NCI-H2196 treated with DMSO at 0.1 percent for 48 hours (cell line): Measurements from ENCODE around the gene ELL2.

Experiments used
- DNase-seq: peaks from one replicate; lab custom pipeline; 2025; ENCODE audit not compliant: unreplicated experiment; lab: John Stamatoyannopoulos, UW

ELL2 gene

GRCh38 chr5:95961617-95962474, at the start of gene ELL2:
TSS of gene ELL2 (minus strand) at chr5:95961851. CDS start at chr5:95961721, 130 bp downstream.
- peak; percentile 27 for DNase-seq

GRCh38 chr5:96008987-96009647, 47.5 kb upstream of the ELL2 start:
- no peak for DNase-seq

DNA sequence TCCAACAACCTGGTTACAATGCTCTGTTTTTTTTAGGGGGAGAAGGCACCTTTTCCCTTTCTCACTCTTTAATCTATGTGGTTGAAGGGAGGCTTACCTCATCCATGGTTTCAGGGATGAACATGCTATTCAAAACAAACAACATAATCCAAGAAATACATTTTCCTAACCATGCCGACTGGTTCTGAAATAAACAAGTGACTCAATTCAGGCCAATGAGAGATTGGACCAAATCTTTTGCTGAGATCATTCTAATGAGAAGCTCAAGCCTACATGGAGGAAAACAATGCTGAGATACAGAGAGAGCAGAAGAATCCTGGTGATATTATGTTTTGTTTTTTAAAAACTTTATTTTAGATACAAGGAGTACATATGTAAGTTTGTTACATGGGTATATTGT, 46.8 kb upstream of the ELL2 start:
- no peak for DNase-seq

GRCh38 chr5:96007051-96007450, 45.4 kb upstream of the ELL2 start:
- no peak for DNase-seq

- DNase-seq: no peak
Measured at GRCh38 chr5:96006291-96006690, 44.6 kb upstream of the ELL2 start.

- DNase-seq: no peak
Measured at GRCh38 chr5:96004754-96005153, 43.1 kb upstream of the ELL2 start.

DNA sequence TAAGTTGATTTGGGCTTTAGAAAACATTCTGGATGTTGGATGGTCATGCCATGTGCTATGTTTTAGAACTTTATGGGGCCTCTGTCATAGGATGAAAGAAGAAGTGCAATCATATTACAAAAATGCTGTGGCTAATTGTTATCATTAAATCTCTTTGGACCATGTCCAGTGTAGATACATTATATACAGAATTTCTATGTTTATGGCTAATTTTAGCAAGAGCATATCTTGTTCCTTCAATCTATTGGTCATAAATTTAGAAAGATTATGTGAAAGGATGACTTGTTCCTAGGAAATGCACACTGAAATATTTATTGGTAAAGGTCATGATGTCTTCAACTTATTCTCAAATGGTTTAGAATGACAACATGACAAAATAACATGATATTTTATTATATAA, 42.4 kb upstream of the ELL2 start:
- DNase-seq: no peak

DNA sequence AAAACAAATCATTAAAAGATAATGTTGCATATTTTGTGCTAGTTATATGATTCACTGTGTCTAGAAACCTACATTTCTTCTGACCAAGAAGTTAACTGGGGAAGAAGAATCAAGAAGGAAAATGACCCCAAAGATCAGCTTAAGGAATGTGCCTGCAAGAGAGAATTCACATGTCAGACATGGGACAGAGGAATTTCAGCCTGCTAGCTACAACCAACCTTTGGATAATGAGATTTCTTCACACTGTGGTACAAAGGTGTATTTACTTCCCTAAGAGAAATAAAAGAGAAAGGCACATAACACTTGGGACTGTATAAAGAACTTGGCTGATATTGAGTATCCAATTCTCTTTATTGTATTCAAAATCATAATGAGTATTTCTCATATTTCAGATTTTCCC, 39.6 kb upstream of the ELL2 start:
- DNase-seq: no peak

GRCh38 chr5:96000308-96000707, 38.7 kb upstream of the ELL2 start:
- DNase-seq: no peak

DNA sequence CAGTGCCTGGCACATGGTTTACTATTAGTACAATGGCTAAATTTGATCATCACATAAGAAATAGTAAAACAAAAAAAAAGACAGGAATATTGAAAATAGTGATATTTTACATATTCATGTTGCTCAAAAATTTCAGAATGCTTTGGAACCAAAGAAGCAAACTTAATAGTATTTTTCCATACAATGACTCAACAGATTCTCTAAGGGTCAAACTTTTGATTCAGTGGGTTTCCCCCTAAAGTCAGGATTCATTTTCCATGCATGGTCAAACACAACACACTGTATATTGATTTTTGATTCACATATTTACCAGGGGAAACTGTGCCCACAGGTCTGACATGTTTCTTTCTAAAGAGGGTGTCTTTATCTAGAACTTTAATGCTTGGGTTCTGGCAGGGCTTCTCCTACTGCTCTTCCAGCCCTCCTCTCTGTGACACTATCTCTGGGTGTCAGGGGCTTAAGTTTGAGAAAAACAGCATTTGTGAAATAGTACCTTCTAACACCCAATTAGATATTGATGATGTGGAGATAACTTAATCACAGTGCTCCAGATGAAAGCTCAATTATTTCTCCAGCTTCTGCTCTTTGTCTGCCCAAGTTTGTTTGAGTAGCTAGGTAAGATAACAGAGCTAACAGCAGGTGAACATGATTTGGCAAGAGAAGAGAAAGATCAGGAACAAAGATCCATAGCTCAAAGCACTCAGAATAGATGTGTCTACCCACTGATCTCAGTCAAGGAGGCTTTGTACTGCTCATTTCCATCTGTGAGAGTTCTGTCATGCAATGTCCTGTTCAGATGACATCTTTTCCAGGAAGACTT, 35.5 kb upstream of the ELL2 start:
- DNase-seq: no peak

GRCh38 chr5:95995962-95996489, 34.4 kb upstream of the ELL2 start:
- no peak for DNase-seq

GRCh38 chr5:95993776-95994175, 32.1 kb upstream of the ELL2 start:
- DNase-seq: no peak

- no peak for DNase-seq
Measured at GRCh38 chr5:95993266-95993665, 31.6 kb upstream of the ELL2 start.

DNA sequence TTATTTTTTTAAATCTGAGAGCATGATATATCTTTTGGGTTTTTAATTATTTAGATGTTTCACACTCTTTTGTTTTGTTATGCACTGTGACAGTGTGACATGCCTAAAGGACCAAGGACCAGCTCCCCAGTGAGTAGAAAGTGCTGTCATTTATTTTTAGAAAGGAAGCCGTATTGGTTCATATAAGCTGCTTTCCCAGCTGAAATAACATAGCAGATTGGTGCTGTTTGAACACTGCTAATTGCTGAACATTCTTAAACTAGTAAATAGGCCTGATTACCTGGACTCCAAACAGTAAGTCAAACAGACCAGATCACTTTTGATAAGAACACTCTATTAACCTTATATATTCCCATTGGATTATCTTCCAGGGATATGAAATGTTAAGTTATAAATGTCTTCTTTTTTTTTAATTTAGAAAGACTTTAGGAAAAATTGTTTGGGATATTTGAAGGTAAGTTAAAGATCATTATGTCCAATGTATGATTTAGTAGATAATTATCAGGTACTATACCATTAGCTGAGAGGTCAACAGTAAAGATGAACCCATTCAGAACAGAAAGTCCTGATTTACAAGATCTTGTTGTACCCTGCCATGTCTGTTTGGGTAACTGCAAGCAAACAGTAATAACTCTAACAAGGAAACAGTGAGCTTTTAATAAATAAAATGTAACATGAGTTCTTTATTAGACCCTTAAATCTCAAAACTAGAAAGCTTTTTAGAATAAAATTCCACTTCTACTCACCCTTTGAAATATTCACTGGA, 27.8 kb upstream of the ELL2 start:
- no peak for DNase-seq

DNA sequence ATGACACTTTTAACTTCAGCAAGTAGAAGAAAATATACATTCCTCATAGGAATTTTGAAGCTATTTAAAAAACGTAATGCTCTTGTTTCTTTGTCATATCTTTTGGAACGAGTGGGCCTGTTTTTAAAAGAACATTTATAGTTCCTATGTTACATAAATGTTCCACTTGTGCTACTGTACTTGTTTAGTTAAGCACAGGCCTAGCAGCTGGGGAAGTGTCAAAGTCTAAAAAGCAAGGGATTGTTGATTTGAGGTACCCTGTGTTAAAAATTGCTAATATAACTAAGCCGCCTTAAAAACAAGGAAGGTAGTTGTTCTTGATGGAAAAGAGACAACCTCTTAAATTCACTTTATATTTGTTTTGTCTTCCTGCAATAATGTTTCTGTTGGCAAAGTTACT, 27.2 kb upstream of the ELL2 start:
- DNase-seq: no peak

GRCh38 chr5:95988094-95988493, 26.4 kb upstream of the ELL2 start:
- DNase-seq: no peak

DNA sequence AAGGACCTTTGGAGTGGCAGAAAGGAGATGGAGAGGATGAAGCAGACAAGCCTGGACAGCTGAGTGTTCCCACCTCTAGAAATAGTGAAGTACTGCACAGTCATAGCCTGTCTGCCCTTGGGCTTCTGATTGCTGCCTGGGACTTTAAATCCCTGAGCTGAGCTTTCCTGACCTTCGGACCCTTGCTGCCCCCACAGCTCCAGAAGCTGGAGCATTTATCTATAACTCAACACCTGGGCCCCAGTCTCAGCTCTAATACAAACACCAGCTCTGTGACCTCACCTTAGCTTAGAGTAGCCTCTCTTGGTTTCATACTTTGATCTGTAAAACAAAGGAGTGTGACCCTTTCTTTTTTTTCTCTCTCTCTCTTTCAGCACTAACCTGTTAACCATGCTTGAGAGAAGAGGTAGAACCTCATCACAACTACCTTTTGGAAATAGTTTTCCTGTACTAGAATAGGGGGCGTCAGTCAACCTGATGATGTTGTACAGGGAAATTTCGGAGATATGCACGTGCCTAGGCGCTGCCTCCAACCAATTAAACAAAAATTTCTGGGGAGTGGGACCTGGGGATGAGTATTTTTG, 25.4 kb upstream of the ELL2 start:
- DNase-seq: no peak

- no peak for DNase-seq
Measured at GRCh38 chr5:95986001-95986400, 24.4 kb upstream of the ELL2 start.

- no peak for DNase-seq
Measured at GRCh38 chr5:95985249-95985648, 23.6 kb upstream of the ELL2 start.

GRCh38 chr5:95984287-95984938, 22.8 kb upstream of the ELL2 start:
- no peak for DNase-seq
